Rectal smooth muscle tissue (tissue), 1 donor: ENCODE data around the gene MEA1.

ENCODE experiments used
- H3K27ac ChIP-seq: one replicate; pipeline ENCODE4 v1.7.0; 2013; ENCODE audit warnings: low read depth, low read length, inconsistent platforms
- H3K27me3 ChIP-seq: one replicate; pipeline ENCODE4 v1.7.0; 2013; ENCODE audit warnings: low read length; ENCODE audit not compliant: control insufficient read depth, insufficient read depth
- H3K36me3 ChIP-seq: one replicate; pipeline ENCODE4 v1.7.0; 2013; ENCODE audit warnings: low read length; ENCODE audit not compliant: control insufficient read depth, insufficient read depth
- H3K4me1 ChIP-seq: one replicate; pipeline ENCODE4 v1.7.0; 2013; ENCODE audit warnings: low read length; ENCODE audit not compliant: control insufficient read depth, insufficient read depth
- H3K4me3 ChIP-seq: one replicate; pipeline ENCODE4 v1.7.0; 2013; ENCODE audit warnings: low read length
- H3K9ac ChIP-seq: one replicate; pipeline ENCODE4 v1.7.0; 2013; ENCODE audit warnings: low read length

Gene MEA1

DNA sequence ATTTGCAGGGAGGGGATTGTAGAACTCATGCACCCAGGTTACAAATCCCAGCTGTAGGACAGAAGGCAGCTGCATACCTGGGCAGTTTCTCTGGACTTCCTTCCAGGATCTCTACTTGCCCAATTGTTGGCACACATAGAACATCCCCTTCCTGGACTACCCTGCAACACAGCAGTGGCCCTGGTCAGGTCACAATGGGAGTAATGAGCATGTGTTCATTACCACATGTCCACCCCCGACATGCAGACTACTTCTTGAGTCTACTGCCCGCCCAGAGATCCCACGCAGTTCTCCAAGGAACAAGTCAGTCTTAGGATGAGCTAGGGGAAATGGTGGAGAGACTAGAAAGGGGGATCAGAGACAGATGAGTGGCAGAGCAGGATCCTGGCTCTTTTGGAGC lies 39.8 kb downstream of the MEA1 start:
- H3K4me1 ChIP-seq, result peaks cover 3% of the 10 kb centered on the region
- no peaks in the 10 kb centered on the region for H3K27me3 ChIP-seq
- no peaks in the 10 kb centered on the region for H3K36me3 ChIP-seq
- H3K9ac ChIP-seq, result no peak overlapping the region
- H3K27ac ChIP-seq, result no peak overlapping the region
- no peak overlapping the region for H3K4me3 ChIP-seq

DNA sequence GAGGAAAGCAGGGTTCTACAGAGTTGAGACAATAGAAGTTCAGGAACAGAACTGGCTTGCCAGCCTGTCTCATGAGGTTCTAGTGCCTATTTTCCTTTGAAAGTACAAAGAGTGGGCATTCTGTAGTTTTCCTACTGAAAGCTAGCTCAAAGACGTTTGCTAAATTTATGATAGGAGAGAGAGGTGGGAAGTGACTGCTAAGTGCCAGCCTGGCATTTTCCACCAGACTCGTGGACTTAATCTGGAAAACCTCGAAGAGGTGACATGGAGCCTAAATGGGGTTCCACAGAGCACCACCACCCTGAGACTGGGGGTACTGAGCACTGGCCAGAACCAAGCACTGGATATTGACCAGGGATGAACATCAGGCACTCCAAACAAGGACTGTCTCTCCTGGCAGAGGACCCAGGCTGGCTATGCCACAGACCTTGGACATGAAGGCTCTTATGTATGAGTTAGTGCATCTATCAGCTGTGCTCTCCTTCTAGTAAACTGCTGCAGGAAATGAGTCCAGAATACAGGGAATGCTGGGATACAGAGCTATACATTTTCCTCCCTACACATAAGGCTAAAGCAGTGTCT lies 41.9 kb downstream of the MEA1 start:
- H3K9ac ChIP-seq, result no peak overlapping the region
- H3K4me3 ChIP-seq, result no peak overlapping the region
- H3K27ac ChIP-seq, result no peak overlapping the region
- no peaks in the 10 kb centered on the region for H3K27me3 ChIP-seq
- H3K36me3 ChIP-seq, result no peaks in the 10 kb centered on the region
- H3K4me1 ChIP-seq, result no peaks in the 10 kb centered on the region

DNA sequence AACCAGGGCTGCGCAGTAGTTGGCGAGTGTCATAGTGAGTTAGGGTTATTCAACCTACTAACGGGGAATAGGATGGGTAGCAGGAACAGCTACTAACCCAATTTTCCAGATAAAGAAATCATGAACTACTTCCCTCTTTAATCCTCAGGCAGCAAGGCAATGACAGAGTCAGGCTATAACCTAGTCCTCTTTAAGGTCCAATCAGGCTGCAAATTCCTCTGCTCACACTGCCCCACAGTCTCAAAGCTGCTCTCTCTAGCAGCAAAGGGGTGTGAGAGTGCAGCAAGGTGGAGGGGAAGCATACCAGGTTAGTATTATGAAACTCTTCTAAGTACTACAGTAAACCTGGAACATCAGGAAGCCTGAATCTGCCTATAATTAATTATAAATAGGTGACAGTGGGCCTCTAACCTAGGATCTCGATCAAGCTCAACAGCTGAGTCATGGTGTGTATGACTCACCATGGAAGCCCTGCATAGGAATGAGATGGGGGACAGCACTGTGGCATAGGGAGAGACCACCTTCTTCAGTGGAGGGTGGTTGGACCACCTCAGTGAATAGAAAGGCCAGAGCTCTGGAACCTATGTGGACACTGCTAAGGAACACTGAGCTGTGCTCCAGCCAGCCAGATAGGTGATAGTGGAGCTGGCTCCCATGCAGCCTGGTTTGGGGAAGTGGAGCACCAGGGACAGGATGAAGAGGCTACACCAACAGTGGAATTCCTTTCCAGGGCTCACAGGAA lies 42.7 kb downstream of the MEA1 start:
- H3K27ac ChIP-seq, result no peak overlapping the region
- H3K36me3 ChIP-seq, result peaks cover 6% of the 10 kb centered on the region
- H3K9ac ChIP-seq, result no peak overlapping the region
- H3K27me3 ChIP-seq, result no peaks in the 10 kb centered on the region
- no peak overlapping the region for H3K4me3 ChIP-seq
- H3K4me1 ChIP-seq, result no peaks in the 10 kb centered on the region

DNA sequence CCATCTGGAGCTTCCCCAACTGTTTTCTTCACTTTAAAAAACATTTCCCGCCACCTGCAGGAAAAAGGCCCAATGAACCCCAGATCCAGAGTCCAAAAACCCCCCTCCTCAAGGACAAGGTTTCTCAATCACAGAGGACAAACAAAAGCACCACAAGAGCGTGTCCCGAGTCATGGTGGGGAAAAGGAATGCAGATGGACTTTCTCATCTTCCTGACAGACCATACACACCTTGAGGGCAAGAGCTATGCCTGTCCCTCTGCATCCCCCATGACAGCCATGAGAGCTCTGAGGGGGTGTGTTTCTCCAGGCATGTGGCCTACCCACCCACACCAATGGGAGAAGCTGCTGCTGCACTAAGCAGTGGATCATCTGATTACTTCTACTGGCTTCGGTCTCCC lies 43.8 kb downstream of the MEA1 start:
- Histone ChIP-seq H3K36me3 (peaks cover 8% of the 10 kb centered on the region), H3K9ac (no peak overlapping the region), H3K27ac (no peak overlapping the region), H3K27me3 (no peaks in the 10 kb centered on the region), H3K4me1 (no peaks in the 10 kb centered on the region), H3K4me3 (no peak overlapping the region)

DNA sequence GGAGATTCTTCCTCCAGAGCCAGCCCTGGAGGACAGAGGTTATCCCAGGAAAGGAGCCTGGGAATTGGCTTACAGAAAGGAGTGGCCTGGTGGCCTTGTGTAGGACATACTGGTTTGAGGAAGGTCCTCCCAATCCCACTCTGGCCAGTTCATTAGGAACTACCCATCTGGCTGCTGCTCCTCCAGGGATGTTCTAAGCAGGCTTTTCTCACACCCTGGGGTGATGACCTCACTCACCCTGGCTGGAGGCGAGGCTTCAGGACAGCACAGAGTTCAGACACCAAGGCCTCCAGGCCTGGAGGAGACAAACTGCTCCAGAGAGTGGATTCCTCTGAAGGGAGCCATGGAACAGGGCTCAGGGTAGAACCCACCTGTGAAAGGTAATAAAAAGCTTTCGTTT lies 44.3 kb downstream of the MEA1 start:
- H3K27ac ChIP-seq, result no peak overlapping the region
- peaks cover 8% of the 10 kb centered on the region for H3K36me3 ChIP-seq
- H3K4me3 ChIP-seq, result no peak overlapping the region

DNA sequence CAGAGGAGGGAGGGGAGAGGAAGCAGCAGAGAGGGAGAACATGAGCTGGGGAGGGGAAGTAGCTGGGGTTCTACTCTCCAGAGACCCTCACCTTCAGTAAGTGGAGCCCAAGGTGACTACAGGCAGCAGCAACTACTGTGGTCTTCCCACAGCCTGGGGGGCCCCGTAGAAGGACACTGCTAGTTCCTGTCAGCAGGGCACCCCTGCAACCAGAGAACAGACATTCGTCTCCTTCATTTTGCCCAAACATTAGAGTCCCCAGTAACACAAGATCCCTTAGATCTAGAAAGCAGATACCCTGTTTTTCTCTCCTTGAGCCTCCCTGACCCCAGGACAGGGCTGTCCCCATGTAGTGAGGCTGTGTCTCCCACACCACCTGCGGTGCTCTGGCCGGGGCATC lies 45.0 kb downstream of the MEA1 start:
- peaks cover 12% of the 10 kb centered on the region for H3K36me3 ChIP-seq
- no peak overlapping the region for H3K4me3 ChIP-seq
- H3K9ac ChIP-seq, result no peak overlapping the region

More for the DNA sequence above, 44.3 kb downstream of the MEA1 start:
- H3K4me1 ChIP-seq, result no peaks in the 10 kb centered on the region
- H3K27me3 ChIP-seq, result no peaks in the 10 kb centered on the region
- H3K9ac ChIP-seq, result no peak overlapping the region

DNA sequence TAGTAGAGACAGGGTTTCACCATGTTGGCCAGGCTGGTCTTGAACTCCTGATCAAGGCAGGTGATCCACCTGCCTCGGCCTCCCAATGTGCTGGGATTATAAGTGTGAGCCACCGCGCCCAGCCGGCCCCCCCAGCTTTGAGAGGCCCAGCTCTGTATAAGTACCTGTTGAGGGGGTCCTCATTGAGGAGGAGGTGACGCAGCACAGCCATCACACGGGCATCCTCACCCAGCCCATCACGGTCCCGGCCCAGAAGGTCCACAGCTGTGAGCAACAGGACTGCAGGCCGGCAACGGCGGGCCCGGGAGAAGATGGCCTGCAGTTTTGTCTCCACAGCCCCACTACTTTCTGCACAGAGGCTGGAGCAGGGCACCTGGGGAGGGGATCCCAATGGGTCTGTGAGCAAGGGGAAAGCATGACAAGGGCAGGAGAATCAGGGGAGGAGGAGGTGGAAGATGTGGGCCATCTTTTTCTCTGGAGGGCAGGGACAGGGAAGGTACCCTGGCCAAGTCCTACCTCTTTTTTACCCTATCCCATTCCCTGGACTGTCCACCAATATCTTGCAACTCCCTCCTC lies 45.5 kb downstream of the MEA1 start:
- H3K36me3 ChIP-seq, result peaks cover 14% of the 10 kb centered on the region

More for the DNA sequence above, 45.0 kb downstream of the MEA1 start:
- Histone ChIP-seq H3K4me1 (no peaks in the 10 kb centered on the region), H3K27ac (no peak overlapping the region), H3K27me3 (no peaks in the 10 kb centered on the region)

DNA sequence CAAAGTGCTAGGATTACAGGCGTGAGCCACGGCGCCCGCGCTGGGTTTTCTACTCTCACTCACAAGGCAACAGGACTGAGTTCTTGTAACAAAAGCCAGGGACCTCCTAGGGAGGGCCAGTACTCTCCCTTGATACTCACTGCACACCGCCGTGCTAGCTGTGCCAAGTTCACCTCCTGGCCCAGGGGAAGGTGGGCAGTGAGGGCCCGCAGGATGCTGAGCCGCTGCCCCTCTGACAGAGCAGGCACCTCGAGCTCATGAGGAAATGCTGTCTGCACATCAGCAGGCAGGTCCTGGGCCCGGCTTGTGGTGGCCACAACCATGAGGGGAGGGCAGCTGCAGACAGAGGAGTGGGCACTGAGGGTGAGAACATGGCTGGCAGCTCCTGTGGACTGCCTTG lies 46.5 kb downstream of the MEA1 start:
- no peak overlapping the region for H3K9ac ChIP-seq
- H3K36me3 ChIP-seq, result peaks cover 14% of the 10 kb centered on the region
- H3K27ac ChIP-seq, result no peak overlapping the region
- H3K27me3 ChIP-seq, result no peaks in the 10 kb centered on the region
- H3K4me1 ChIP-seq, result no peaks in the 10 kb centered on the region
- H3K4me3 ChIP-seq, result no peak overlapping the region

More for the DNA sequence above, 45.5 kb downstream of the MEA1 start:
- no peak overlapping the region for H3K9ac ChIP-seq
- H3K4me3 ChIP-seq, result no peak overlapping the region
- no peak overlapping the region for H3K27ac ChIP-seq
- no peaks in the 10 kb centered on the region for H3K4me1 ChIP-seq
- H3K27me3 ChIP-seq, result no peaks in the 10 kb centered on the region

DNA sequence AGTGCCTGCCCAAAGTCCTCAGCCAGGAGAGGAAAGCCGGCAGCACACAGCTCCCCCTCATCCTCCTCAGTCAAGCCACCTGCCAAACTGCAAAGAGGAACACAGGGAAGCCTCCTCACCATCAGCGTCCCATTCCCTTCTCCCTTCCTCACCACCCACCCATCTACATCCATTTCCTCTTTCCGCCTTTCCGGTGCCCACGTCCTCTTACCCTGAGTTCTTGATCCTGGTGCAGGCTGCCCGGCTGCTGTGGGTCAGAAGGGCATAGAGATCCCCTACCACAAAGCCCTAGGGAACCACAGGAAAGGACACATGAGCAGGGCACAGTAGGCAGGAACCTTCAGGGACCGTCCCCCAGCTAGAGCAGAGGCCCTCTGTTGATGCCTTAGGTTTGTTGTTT lies 47.2 kb downstream of the MEA1 start:
- H3K27me3 ChIP-seq, result no peaks in the 10 kb centered on the region
- no peak overlapping the region for H3K9ac ChIP-seq
- H3K27ac ChIP-seq, result no peak overlapping the region
- no peak overlapping the region for H3K4me3 ChIP-seq
- H3K36me3 ChIP-seq, result peaks cover 16% of the 10 kb centered on the region
- no peaks in the 10 kb centered on the region for H3K4me1 ChIP-seq

DNA sequence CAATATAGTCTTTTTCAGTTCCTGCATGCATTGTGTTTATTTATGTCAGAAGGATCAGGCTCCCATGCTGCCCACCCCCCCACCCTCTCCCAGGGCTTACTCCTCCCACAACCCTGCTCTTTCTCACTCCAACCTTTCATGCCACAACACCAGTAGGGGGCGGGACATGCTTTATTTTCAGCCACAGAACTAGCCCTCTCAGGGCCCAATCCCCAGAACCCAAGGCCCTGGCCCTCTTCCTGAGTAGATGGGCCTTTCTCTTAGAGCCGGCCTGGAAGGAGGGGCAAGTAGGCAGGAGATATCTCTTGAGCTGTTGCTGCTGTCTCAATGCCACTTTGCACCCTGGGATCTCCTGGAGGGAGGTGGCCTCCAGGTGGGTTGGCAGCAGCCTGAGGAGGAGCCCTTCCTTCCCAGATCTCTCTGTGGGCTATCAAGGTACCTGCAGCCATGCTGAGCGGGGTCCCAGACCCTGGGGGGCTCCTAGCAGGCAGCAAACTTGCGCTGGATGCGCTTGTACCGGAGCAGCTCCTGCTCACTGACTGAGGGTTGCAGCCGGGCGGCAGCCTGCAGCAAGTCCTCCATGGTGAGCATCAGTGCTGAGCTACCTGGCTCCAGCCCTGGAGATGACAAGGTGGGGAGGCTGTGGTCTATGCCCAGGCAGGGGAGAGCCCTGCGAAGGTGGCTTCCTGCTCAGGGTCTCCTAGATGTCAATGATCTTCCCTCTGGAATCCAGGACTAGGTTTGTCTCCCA lies 49.7 kb downstream of the MEA1 start:
- no peak overlapping the region for H3K9ac ChIP-seq
- no peak overlapping the region for H3K4me3 ChIP-seq
- H3K27ac ChIP-seq, result no peak overlapping the region

DNA sequence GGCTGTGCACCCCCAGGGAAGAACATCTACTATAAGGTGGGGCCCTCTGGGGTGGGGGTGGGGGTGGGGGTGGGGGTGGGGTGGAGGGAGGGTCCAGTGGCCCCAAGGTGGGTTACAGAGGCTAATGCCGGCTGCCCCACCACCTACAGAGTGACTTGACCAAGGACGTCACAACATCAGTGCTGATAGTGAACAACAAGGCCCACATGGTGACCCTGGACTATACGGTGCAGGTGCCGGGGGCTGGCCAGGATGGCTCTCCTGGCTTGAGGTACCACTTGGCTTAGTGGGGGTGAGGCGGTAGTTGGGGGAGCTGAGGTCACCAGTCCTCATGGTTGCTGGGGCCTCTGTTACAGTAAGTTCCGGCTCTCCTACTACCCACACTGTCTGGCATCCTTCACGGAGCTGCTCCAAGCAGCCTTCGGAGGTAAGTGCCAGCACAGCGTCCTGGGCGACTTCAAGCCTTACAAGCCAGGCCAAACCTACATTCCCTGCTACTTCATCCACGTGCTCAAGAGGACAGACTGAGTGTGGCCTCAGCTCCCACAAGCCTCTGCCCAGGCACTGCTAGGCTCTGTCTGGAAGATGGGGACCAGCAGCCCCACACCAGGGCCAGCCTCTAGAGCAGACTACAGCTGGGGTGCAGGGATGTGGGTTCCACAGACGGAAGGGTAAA lies 50.4 kb downstream of the MEA1 start:
- no peak overlapping the region for H3K4me3 ChIP-seq
- H3K4me1 ChIP-seq, result peaks cover 2% of the 10 kb centered on the region
- H3K9ac ChIP-seq, result no peak overlapping the region
- no peaks in the 10 kb centered on the region for H3K27me3 ChIP-seq
- H3K27ac ChIP-seq, result no peak overlapping the region
- H3K36me3 ChIP-seq, result peaks cover 16% of the 10 kb centered on the region

More for the DNA sequence above, 49.7 kb downstream of the MEA1 start:
- Histone ChIP-seq H3K36me3 (peaks cover 16% of the 10 kb centered on the region), H3K27me3 (no peaks in the 10 kb centered on the region), H3K4me1 (peaks cover 2% of the 10 kb centered on the region)
